ENCODE measurements around the gene PLXND1.

PLXND1 gene

DNA sequence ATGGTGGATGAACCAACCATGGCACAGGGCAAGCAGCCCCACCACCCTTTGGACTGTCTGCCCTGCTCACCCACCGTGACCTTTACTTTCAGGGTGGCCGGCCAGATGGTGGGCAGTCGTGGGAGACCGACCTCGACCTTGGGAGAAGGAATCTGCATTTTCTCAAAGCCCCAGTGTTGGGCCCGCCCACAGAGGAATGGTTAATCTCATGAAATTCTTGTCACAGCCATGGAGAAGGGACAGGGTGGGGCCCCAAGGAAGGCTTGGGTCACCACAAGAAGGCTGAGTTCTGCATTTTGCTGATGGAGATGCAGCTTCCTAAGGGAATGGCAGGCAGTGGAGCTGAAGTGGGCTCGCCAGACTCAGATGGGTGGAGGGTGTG, 2.9 kb downstream of the PLXND1 start:
- DNase-seq (ENCODE audit: extremely low read depth in 1 of 2, low read depth in 1 of 2), result no peak

DNA sequence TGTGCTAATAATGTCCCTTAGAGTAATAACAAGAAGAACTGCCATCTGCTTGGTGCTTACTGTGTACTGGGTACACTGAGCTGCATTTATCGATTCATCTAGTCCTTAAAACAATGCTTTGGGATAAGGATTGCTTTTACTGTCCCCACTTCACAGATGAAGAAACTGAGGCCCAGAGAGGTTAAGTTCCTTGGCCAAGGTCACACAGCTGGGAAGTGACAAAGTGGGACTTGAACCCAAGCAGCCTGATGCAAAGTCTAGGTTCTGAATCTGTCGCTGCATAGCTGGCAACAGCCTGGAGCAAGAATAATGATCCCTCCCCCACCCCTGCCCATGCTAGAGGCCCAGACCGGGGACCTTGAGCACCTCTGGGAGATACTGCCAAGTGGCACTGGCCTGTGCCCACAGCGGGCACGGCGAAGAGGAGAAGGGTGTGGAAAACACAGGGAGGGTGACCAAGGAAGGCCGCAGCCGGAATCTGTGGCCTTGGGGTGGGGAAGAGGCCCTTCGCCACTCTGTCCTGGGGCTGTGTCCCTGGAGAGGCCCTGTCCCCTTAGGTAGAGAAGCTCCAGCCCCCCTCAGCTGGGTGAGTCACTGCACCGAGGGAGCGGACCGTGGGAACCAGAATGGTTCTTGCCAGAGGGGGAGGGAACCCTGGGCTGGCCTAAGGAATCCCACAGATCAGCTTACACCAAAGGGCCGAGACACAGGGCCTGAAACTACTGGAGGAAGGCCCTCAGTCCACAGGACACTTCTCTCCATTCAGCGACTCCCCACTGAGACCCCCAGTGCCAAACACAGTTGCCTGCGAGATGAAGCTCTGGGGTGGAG, 3.5 kb downstream of the PLXND1 start:
- no peak for DNase-seq (ENCODE audit: extremely low read depth in 1 of 2, low read depth in 1 of 2)

DNA sequence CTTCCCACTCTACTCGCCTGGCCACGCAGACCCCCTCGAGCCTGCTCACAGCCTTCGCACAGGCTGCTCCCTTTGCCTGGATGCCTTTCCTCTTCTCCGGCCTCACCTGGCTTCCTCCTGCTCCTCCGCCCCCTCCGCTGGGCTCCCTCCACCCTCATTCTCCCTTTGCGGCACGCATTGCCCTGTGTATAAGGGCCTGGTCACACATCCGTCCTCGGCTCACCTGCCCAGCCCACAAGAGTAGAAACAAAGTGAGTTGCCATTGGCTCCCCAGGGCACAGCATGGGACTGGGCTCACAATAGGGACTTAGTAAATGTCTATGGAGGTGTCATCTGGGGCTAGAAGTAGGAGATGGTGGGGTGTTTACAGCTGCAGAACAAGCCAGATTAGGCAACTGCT, 4.2 kb downstream of the PLXND1 start:
- DNase-seq (ENCODE audit: extremely low read depth in 1 of 2, low read depth in 1 of 2), result no peak

- no peak for DNase-seq (ENCODE audit: extremely low read depth in 1 of 2, low read depth in 1 of 2)
Measured at GRCh38 chr3:129601713-129602112, 4.8 kb downstream of the PLXND1 start.

DNA sequence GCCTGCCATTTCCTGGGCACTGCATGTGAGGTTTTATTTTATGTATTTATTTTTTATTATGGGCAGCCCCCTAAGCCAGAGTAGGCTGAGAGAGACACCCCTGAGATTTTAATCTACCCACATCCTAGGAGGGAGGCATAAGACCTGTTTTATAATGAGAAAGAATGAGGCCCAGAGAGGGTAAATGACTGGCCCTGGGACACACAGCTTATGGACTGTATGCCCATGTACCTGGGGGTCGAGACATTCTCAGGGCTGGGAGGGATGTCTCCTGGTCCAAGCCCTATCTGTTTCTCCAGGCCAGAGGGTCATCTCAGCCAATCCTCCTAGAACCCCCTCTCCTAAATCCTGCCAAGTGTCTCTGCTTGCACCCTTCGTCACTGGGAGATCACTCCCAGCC, 6.1 kb downstream of the PLXND1 start:
- DNase-seq (ENCODE audit: extremely low read depth in 1 of 2, low read depth in 1 of 2), result no peak

DNA sequence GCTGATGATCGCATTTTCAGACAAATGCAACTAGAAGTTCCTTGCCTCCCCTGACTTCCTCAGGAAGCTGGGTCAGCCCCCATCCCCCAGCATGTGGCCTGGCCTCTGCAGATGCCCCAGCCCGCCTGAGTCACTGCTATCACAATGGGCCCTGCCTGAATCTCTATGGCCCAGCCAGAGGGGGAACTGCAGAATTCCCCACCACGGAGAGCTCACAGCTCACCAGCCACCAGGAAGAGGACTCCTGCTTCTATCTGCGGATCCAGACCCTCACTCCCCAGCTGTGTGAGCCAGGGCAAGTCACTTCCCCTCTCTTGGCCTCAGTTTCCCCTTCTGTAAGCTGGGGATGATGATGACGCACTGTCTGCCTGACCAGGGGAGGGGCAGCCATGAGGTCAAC, 6.9 kb downstream of the PLXND1 start:
- DNase-seq (ENCODE audit: extremely low read depth in 1 of 2, low read depth in 1 of 2), result no peak

DNA sequence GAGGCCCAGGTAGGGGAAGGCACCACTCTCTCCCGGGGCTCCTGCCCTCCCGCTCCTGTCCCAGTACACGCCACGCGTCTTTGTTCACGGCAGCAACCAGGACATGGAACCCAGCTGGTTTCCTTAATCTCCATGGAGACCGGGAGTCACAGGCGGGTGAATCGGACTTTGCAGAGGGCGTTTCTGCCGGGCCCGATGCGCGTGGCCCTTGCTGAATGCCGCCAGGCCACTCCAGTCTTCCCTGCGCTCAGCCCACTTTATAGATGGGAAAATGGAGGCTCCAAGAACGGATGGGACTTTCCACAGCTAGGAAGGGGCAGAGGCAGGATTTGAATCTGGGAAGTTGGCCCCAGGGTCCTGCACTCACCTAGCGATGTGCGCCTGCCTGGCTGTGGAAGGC, 7.4 kb downstream of the PLXND1 start:
- DNase-seq (ENCODE audit: extremely low read depth in 1 of 2, low read depth in 1 of 2), result no peak

GRCh38 chr3:129598484-129598883, 8.0 kb downstream of the PLXND1 start:
- DNase-seq (ENCODE audit: extremely low read depth in 1 of 2, low read depth in 1 of 2), result no peak

GRCh38 chr3:129598000-129598381, 8.5 kb downstream of the PLXND1 start:
- DNase-seq (ENCODE audit: extremely low read depth in 1 of 2, low read depth in 1 of 2), result no peak

DNA sequence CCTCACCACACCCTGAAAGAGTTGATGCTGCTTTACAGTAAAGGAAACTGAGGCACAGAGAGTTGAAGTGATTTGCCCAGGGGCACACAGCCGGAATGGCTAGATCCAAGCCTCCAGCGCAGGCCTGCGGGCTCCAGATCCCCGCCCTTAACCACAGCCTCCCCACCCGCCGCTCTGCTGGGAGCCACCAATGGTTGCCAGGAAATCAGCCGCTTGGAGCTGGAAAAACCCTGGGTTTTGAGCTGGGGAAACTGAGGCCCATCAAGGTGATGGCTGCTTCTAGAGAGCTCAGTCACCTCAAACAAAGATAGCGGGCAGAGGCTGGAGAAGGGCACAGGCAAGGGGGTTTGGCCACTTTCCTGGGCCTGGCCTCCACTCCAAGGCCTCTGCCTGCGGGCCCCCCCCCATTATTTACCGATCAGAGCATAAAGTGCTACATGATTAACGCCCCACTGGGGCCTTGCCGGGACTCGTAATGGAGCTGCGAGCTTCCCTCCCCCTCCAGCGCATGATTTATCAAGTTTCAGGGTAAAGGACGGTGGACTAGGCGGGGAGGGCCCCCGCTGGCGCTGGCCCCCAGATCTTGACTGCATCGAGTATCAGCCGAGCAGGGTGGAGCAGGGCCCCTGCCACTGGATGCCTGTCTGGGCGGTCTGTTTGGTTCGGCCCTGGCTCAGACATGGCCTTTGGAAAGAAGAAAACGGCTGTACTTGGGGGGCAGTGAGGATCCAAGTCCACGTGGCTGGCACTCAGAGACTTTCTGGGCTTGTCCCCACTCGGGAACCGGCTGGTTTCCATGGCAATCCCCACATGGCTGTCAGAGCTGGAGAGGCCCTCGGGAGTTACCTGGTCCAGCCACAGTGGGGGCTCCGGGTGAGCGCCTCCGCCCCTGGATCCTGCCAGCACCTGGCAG, 9.1 kb downstream of the PLXND1 start:
- DNase-seq (ENCODE audit: extremely low read depth in 1 of 2, low read depth in 1 of 2), result no peak

DNA sequence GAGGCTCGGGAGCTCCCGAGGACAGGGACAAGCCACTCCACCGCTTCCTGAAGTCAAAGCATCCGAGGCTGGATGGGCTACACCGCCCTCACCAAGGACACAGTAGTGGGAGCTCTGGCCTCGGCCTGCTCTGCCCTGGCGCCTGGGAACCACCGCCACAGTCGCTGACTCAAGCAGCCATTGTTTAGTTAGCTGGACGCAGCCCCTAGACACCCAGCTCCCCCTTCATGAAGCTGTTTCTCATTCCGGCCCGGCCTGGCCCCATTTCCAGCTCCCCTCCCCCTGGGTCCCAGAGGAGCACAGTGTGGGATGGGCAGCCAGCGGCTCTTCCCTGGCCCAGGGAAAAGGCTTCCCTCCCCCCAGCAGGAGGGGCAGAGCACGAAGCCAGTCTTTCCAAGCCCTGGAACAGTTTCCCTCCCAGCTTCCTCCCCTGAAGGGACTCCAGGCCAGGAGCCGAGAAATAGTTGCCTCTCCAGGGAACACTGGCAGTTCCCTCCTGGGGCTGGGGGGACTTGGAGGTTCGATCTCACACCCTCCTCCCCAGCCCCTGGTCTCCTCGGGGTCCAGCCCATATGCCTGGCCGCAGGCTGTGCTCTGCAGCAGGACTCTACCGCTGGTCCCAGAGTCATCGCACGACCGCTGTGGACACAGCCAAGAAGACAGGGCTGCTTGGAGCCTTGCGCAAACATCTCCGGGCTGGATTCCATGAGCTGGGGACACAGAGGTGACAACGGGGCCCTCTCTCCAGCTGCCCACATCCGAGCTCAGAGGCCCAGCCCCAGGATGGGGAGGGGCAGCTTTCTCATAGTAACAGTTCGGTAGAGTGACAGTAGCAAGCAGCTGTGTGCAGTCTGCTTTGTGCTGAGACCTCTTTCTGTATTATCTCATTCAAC, 10.0 kb downstream of the PLXND1 start:
- DNase-seq (ENCODE audit: extremely low read depth in 1 of 2, low read depth in 1 of 2), result no peak

DNA sequence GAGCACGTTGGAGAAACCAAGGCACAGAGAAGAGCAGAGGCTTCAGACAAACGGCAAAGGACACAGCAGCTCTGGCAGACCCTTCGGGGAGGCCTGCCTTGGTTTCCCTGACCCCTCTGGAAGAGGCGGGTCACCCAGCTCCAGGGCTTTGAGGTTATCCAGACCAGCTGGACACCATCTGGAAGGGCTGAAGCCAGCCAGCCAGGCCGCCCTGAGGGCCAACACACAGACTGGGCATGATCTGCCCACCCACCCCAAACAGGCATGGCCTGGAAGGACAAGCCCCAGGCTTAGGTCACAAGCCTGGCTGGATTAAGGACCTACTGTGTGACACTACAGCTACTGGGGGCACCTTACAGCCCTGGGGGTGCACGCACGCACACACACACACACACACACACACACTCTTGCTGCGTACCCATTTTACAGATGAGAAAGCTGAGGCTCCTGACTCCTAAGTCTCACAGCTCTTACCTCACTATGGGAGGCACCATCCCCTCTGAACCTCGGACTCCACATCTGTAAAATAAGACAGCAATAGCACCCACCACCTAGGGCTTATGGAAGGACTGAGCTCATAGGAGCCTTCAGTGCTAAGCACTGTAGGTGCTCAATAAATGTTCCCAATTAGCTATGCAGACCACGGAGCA, 10.8 kb downstream of the PLXND1 start:
- DNase-seq (ENCODE audit: extremely low read depth in 1 of 2, low read depth in 1 of 2), result no peak

- DNase-seq (ENCODE audit: extremely low read depth in 1 of 2, low read depth in 1 of 2), result no peak
Measured at GRCh38 chr3:129594907-129595390, 11.5 kb downstream of the PLXND1 start.

- DNase-seq (ENCODE audit: extremely low read depth in 1 of 2, low read depth in 1 of 2), result no peak
Measured at GRCh38 chr3:129594409-129594808, 12.1 kb downstream of the PLXND1 start.

DNA sequence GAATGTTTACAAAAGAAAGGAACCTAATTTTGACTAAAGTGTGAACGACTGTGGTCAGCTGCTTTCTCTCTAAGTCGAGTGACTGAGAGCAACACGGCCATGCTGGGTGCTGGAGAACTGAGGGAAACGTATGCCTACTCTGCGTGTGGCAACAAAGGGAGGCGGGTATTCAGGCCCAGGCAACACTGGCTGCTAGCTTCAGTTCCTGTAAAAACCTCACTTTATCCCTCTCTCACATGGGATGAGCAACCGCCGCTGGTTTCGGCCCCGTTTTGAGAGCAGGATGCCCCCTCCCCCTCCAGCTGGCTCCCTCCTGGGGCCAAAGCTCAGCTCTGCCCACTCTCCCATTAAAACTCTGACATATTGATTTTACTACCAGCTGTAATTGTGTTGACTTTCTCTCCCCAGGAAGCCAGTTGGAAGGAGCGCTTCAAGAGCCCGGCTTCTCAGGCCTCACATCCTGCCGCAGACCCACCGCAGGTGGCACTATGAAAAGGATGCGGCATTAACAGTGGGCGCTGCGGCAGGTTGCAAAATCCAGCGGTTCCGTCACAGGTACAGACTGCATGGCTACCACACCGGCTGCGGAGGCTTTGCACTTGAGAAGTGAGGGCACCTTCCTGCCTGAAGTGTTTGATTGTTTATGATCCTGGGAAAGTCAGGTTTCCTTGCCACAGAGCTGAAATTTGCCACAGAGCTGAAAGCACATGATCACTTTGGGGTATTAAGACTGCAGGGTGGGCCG, 12.7 kb downstream of the PLXND1 start:
- DNase-seq (ENCODE audit: extremely low read depth in 1 of 2, low read depth in 1 of 2), result no peak

DNA sequence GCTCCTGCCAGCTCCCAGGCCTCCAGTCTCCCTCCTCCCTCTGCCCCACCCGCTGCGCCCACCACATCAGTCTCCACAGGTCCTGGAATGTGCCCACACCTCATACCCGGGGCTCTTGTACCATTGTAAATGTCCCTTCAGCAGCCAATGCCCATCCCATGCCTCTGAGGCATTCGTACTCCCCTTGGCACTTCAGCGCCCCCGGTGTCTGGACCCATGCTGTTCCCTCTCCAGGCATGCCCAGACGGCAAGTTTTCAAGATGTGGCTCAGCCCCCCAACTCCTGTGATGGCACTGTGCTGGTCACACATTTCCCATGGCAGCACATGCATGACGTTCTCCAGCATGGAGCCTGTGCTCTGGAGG, 13.3 kb downstream of the PLXND1 start:
- DNase-seq (ENCODE audit: extremely low read depth in 1 of 2, low read depth in 1 of 2), result no peak

GRCh38 chr3:129592381-129593131, 13.9 kb downstream of the PLXND1 start:
- DNase-seq (ENCODE audit: extremely low read depth in 1 of 2, low read depth in 1 of 2), result no peak

DNA sequence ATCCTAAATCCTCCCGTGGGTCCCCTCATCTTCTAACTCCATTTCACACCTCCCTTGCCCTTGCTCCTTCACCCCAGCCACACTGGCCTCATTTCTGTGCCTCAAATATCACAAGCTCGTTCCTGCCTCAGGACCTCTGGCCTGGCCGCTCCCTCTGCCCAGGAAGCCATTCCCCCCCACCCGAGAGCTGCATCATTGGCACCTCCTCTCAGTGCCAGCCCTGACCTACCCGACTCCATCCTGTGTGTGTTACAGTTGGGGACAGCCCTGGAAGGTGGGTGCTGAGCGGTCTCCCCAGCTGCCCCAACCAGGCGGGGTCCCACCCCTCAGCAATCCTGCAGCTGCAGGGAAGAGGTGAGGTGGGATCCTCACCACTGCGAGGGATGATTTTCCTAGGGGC, 14.5 kb downstream of the PLXND1 start:
- DNase-seq (ENCODE audit: extremely low read depth in 1 of 2, low read depth in 1 of 2), result no peak

DNA sequence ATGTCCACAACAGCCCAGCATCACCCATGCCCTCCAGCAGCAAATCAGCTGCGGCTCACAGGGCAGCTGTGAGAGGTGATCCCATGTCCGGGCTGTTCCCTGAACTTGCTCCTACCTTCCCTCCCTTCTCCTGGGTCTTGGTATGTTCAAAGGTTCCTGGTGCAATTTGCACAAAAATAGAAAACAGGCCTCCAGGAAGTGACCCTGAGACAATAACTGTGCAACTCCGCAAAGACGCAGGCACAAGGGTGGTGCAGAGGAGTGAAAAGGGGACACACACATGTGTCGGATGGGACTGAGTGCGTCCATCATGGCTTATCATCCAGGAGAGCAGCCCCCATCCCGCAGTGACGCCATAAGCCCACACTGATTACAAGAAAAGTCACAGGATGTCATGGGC, 16.3 kb downstream of the PLXND1 start:
- no peak for DNase-seq (ENCODE audit: extremely low read depth in 1 of 2, low read depth in 1 of 2)
